Measurements from ENCODE around the gene FUT2.
"Not testable (repeated sequence)": the region's sequence is repeated elsewhere in the genome, so short reads cannot be mapped to it uniquely, and the experiment has no call there.

The FUT2 gene

DNA sequence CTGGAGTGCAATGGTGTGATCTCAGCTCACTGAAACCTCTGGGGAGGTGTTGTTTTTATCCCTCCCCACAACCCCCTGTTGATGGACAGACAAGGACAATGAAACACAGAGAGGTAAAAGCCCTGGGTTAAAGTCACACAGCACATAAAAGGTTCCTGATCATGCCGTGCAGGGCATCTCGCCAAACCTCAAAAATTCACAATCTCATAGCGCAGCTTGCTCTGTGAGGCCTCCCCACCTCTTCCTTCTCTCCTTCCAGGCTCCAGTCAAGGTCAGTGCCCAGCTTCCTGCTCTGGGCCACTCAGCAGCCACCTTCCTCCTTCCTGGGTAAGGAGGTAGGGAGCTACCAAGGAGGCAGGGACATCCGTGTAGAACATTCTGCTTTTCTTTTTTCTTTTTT lies 2.3 kb downstream of the FUT2 start:
- no peak for DNase-seq (ENCODE audit: low read depth in 2 of 2)

DNA sequence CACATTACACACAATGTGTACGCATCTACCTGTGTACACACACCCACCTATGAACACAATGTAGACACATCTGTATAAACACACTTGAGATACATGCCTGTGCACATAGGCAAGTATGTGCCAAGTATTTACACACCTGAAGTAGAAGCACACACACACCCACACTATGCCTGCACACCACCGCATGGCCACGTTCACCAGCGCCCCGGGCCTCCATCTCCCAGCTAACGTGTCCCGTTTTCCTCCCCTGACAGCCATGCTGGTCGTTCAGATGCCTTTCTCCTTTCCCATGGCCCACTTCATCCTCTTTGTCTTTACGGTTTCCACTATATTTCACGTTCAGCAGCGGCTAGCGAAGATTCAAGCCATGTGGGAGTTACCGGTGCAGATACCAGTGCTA lies 6.9 kb downstream of the FUT2 start:
- no peak for DNase-seq (ENCODE audit: low read depth in 2 of 2)

DNA sequence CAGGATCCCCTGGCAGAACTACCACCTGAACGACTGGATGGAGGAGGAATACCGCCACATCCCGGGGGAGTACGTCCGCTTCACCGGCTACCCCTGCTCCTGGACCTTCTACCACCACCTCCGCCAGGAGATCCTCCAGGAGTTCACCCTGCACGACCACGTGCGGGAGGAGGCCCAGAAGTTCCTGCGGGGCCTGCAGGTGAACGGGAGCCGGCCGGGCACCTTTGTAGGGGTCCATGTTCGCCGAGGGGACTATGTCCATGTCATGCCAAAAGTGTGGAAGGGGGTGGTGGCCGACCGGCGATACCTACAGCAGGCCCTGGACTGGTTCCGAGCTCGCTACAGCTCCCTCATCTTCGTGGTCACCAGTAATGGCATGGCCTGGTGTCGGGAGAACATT lies 7.5 kb downstream of the FUT2 start:
- DNase-seq (ENCODE audit: low read depth in 2 of 2) = no peak

DNA sequence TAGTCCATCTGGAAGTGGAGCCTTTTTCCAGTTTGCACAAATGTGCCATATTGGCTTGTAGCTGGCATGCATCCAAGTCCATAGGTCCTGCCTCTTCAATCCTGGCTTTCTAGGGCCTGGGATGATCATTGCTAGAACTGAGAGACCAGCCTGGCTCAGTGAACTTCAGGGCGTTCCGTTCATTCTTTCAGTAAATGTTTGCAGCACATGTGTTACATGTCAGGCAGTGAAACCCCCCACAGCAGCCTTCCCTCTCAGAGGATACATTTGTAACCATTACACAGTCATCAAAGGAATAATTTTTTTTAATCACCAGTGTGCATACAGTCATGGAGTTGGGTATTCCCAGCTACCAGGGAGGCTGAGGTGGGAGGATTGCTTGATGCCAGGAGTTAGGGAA lies 9.7 kb downstream of the FUT2 start:
- DNase-seq (ENCODE audit: low read depth in 2 of 2) = no peak

- DNase-seq (ENCODE audit: low read depth in 2 of 2) = no peak
Observed at GRCh38 chr19:48708471-48708870, 12.7 kb downstream of the FUT2 start.

DNA sequence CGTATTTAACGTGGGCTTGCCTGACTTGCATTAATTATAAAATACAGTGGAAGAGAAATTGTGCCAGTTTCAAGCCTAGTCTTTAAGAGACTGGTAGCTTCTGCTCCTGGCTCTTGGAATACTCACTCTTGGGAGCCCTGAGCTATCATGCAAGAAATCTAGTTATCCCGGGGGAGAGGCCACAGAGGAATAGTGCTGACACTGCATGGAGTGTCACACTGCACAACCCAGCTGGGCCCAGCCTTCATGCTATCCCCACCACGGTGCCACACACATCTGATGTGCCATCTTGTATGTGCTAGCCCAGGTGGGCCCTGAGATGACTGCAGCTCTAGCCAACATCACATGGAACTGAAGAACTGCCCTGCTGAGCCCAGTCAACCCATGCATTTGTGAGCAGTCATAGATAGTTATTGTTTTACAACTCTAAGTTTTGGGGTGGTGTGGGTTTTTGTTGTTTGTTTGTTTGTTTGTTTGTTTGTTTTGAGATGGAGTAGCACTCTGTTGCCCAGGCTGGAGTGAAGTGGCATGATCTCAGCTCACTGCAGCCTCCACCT lies 15.4 kb downstream of the FUT2 start:
- DNase-seq (ENCODE audit: low read depth in 2 of 2) = no peak

DNA sequence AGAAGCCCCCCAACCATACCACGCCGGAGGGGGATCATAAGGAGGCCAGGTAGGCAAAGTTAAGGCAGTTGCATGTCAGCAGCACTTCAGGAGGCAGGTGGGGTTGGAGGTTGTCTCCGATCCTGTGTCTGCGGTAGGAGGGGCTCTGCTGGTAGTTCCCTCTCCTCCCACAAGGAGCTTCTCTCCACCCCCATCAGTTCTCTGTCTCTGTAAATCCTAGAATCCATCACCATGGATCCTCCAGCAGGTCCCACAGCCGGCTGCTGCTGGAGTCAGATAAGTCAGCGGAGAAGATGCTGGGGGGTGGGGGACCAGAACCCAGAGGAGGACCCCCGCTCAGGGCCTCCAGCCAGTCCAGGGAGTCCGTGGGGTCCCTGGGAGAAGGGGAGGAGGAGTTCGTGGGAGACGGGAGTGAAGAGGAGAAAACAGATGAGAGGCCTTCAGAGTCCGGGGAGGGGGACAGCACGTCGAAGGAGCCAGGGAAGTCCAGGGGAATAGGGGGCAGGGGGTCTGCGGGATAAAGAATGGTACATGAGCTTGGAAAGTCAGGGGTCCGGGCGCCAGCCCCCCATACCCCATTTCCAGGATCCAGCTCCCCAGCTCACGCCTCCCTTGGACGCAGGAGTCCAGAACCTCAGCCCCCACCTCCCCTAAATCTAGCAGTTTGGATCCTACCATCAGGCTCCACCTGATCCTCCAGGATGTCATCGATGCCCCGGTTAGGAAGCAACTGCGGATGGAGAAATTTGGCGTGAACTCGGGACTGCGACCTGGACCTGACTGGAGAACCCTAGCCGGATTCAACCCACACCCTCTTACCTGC lies 17.5 kb downstream of the FUT2 start:
- DNase-seq (ENCODE audit: low read depth in 2 of 2) = no peak

DNA sequence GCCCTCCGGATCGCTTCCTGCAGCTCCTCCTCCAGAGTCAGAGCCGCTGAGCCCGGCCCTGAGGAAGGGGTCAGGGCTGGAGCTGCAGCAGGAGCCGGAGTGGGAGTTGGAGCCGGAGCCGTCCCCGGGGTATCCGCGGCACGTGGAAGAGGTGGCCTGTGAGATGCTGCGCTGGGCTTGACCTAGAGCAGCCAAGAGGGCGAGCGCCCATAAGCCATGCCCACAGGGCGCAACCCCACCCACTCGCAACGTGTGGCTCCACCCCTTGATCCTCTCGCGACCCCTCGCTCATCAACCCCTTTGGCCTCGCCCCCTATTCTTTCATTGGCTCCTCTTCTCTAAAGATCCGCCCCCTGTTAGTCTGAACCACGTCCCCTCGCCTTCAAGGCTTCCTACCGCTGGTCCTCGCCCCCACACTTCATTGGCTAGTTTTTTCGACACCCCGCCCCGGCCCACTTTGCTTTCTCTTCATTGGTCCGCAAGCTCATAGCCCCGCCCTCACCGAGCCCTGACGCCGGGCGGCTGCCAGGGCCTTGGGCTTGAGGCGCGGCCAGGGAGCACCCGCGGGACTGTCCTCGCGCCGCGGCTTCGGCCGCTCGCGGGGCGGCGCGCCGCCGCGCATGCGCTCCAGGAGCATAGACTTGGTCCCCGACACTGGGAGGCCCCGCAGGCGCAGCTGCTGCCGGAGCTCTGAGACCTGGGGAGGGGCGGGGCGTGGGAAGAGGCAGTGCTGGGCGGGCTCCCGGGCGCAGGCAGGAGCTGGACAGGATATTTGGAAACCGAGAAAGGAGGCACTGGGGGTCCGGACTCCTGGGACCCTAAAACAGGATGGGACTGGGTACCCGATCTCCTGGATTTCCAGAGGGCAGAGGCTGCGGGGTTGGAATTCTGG lies 18.3 kb downstream of the FUT2 start:
- DNase-seq (ENCODE audit: low read depth in 2 of 2) = peak; percentile 94 to 95

- no peak for DNase-seq (ENCODE audit: low read depth in 2 of 2)
Observed at GRCh38 chr19:48714759-48715675, 19.2 kb downstream of the FUT2 start.

DNA sequence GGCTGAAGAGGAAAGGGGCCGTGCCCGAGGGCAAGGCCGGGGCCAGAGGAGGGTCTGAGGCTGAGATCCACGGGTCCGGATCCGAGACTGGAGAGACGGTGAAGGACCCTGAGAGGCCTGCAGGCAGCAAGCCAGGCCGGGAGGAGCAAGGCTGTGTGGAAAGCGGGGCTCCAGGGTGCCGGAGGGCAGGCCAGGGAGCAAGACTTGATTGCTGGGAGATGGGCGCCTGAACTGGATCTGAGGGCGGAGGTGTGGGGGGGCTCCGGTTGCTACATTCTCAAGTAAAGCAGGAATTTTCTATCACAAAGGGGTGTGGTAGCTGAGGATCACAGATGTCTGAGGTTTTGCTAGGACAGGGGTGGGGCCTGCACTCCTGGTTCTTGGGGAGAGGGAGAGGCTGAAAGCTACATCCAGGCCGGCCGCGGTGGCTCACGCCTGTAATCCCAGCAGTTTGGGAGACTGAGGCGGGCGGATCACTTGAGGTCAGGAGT lies 20.0 kb downstream of the FUT2 start:
- no peak for DNase-seq (ENCODE audit: low read depth in 2 of 2)

DNA sequence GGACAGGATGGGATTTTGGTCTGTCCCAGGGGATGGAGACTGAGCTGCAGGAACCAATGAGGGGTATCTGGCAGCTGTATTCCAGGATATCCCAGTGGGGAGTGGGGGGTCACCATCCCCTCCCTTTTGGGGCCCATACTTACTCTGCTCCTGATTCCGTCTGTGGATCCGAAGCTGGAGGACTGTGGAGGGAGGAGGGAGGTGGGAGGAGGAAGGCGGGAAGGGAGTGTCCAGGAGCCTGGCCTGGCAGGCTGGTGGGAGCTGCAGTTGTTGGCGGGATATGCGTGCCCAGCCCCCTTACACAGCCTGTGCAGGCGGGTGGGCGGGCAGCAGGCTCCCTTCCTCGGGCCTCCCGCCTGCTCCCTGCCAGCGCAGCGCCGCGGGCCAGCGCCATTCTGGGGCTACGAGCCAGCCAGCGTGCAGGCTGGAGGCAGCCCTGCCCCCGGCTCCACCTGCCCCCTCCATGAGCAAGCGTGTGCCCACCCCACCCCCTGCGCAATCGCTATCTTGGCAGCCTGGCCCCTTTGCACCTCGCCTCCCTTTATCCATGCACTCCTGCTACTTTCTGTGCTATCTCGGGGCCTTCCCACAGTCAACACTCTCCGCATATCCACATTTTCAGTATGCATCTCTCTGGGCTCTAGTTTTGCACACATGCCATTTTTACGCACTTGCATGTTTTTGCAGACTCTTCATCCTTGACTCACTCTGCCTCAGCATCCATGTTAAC lies 21.0 kb downstream of the FUT2 start:
- DNase-seq (ENCODE audit: low read depth in 2 of 2) = no peak

GRCh38 chr19:48718106-48718505 lies 22.3 kb downstream of the FUT2 start:
- DNase-seq (ENCODE audit: low read depth in 2 of 2) = not testable (repeated sequence)

- DNase-seq (ENCODE audit: low read depth in 2 of 2) = no peak
Observed at GRCh38 chr19:48718711-48719231, 23.0 kb downstream of the FUT2 start.

- DNase-seq (ENCODE audit: low read depth in 2 of 2) = no peak
Observed at GRCh38 chr19:48719263-48720171, 23.7 kb downstream of the FUT2 start, which contains the start of gene MAMSTR. MAMSTR (minus strand) TSS chr19:48719725; CDS start chr19:48719031, 694 bp downstream.

- DNase-seq (ENCODE audit: low read depth in 2 of 2) = no peak
Observed at GRCh38 chr19:48720251-48720612, 24.5 kb downstream of the FUT2 start.

DNA sequence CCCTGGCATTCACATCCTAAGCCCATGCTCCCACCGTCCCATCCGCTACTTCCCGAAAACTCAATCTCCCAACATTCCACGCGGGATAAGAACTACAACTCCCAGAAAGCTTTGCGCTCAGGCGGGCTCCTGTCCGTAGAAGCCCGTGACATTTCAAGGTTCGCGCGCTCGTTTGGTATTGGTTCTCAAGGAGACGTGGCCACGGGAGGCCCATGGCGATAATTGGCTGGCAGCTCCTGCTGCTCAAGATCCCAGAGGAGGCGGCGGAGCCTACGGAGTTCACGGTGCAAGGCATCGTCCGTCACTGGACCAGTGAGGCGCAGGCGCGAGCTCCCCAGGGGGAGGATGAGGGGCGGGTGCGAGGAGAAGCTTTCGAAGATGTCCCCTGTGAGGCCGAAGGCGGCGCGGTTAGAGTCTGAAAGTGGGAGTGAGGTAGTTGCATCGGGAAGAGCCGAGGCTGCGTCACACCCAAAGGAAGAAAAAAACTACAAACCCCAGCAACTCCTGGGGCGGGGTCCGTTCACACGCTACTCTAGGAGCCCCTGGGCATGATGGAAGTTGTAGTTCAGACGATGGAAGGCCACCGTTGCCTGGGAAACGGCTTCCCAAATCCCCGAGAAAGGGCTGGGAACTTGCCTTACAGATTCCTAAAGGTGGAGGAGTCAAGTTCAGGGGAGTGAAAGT lies 25.0 kb downstream of the FUT2 start:
- DNase-seq (ENCODE audit: low read depth in 2 of 2) = peak; percentile 64 to 83

GRCh38 chr19:48722196-48722708 lies 26.5 kb downstream of the FUT2 start:
- DNase-seq (ENCODE audit: low read depth in 2 of 2) = no peak

Data from stimulated activated CD8-positive, alpha-beta memory T cell treated with anti-CD3 and anti-CD28 coated beads, Interleukin-15, amount 100 ng/mL, for 4 hours (primary cell).